ENCODE data around the gene PA2G4.

PA2G4 gene

DNA sequence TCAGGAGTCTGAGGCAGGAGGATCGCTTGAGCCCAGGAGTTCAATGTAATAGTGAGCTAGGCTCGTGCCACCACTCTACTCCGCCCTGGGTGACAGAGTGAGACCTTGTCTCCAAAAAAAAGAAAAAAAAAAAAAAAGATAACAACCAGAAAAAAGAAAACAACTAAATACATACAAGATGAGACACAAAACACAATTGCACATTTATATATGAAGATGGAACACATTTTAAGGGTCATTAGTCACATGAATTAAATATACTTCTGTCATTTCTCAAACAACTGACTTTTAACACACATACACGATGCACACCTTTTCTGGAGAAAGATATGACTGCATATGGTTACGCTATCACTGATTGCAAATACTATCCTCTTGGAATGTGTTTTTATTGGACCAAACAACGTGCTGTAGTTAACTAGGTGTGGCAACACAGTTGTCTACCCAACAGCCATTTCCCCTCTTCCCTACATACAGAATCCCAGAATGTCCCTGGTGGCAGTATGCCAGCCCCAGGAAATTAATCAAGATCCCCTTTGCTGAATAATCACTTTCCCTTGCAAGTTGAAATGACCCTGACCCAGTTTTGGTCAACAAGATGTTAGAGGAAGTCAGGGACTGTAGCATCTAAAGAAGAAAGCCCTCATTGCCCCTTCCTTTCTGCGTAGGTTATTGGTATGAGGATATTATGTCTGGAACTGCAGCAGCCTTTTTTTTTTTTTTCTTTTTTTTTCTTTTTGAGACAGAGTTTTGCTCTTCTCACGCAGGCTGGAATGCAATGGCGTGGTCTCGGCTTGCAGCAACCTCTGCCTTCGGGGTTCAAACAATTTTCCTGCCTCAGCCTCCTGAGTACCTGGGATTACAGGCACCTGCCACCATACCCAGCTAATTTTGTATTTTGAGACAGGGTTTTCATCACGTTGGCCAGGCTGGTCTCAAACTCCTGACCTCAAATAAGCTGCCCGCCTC, 42.4 kb downstream of the PA2G4 start:
- no peak for TF ChIP-seq ZNF274 (IDR thresholded peaks at IDR 0.05; ENCODE audit: low read depth, low read length)
- no peak overlapping the region for H3K4me3 ChIP-seq (ENCODE audit: low read length)

DNA sequence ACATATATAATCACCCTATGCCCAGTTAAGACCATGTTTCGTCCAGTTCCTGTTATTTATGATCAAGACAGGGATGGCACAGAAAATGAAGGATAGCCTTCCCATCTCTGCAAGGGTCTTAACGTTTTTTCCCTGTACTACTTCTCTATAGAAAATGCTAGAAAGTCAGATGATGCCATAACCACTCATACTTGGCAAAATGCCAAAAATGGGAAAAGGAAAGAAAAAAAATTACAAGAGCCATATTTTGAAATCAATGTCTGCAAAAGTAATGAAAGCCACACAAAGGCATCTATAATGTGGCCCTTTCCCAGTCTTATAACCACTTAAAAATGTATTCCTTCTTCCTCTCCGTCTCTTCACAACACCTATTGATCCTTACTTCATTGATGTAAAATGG, 46.2 kb downstream of the PA2G4 start:
- TF ChIP-seq ZNF274 (IDR thresholded peaks at IDR 0.05; ENCODE audit: low read depth, low read length) = no peak
- H3K4me3 ChIP-seq (ENCODE audit: low read length) = no peak overlapping the region

DNA sequence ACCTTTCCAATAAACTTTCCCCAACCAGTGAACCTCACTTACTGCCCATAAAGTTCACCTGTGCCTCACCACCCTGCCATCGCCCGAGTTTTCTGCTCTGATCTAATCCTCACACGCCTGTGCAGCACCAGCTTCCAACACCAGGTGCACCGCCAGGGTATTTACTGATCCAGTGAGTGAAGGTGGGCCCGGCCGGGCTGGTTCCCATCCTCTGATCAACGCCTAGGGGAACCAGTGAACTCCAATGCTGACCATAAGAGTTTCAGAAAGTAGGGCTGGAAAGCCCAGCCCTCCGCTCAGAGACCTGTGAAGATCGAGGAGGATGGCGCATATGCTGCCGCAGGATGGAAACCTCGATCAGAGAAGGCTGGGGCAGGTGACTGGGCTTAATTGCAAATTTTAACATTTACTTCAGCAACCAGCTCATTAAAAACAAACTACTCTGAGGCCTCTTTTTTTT, 47.3 kb downstream of the PA2G4 start:
- peak overlapping the region; percentile 69 for H3K4me3 ChIP-seq (ENCODE audit: low read length)
- TF ChIP-seq ZNF274 (IDR thresholded peaks at IDR 0.05; ENCODE audit: low read depth, low read length) = no peak

DNA sequence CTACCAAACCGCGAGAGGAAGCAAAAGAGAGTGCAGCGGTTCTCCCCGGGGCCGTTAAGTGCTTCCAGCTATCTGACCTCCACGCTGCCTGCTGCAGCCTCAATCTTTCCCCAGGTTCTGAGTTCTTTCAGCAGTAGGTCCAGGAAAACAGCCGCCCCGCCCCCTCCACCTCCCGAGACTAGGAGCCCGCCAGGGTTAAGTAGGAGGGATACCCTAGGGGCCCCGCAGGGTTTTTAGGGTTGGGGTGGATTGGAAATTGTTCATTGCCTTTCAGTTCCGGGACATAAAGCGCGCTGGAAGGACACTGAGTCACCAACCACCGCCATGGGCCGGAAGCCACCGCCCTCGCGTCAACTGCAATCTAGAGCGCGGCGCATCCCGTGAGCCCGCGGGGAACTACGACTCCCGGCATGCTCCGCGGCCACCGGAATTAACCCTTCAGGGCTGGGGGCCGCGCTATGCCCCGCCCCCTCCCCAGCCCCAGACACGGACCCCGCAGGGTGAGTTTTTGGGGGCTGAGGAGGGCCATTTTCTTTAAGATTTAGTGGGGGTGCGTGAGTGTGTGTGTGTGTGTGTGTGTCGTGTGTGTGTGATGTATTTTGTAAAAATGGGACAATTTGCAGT, 47.9 kb downstream of the PA2G4 start, which contains the start of gene MYL6B:
Gene MYL6B, plus strand, starts transcription at position 456 of the 624 bp plus-strand sequence. CDS start 1,332 bp downstream, outside the sequence.
- no peak for TF ChIP-seq ZNF274 (IDR thresholded peaks at IDR 0.05; ENCODE audit: low read depth, low read length)
- peak within 1 kb of the TSS; percentile 69 for H3K4me3 ChIP-seq (ENCODE audit: low read length)

DNA sequence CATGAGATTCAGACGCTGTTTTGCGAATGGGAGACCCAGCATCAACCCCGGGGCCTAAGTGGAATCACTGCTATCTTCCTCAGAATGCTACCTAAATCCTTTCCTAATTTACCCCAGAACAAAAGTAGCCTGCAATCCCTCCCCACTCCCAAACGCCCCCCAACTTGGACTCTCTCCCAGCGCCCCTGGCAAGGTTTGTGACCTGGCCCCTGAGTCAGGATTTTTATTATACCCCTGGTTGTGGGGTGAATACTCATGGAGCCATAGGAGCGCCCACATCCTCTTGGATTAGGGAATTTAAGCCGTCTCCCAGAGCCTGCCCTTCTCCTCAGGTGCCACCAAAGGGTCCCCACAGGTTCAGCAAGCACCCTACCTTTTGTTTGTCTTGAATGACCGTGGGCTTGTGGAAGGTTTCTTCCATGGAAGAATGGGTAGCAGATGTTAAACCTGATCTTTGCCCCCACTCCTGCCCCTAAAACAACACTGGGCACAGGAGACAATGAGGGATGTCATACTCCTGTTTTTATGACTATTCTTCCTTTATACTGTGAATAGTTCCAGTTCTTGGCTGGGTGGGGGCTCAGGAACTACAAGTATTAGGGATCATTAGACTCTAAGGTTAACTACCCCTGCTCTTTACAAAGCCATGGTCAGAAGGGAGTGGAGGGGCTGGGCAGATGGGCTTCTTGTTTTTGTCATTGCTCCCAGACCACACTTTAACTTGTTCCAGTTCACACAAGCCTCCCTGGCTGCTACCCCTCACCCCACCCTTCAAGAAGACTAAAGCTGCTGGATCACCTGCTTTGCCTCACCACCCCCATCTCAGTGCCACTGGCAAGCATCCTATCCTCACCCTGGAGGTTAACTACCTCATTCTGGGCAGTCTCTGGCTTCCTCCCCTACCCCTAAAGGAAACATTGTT, 48.7 kb downstream of the PA2G4 start:
- H3K4me3 ChIP-seq (ENCODE audit: low read length) = peak overlapping the region; percentile 69
- no peak for TF ChIP-seq ZNF274 (IDR thresholded peaks at IDR 0.05; ENCODE audit: low read depth, low read length)

DNA sequence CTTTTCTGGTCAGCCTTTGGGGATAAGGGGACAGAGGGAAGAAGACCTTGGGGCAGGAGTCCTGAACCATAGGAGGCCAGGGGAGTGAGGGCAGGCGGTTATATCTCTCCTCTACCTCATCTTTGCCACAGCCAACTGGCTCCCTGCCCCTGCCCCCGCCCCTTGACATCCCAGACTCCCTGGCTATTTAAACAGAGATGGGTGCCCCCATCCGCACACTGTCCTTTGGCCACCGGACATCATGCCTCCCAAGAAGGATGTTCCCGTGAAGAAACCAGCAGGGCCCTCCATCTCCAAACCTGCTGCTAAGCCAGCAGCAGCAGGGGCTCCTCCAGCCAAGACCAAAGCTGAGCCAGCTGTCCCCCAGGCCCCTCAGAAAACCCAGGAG, 49.3 kb downstream of the PA2G4 start:
- TF ChIP-seq ZNF274 (IDR thresholded peaks at IDR 0.05; ENCODE audit: low read depth, low read length) = no peak
- H3K4me3 ChIP-seq (ENCODE audit: low read length) = no peak overlapping the region

DNA sequence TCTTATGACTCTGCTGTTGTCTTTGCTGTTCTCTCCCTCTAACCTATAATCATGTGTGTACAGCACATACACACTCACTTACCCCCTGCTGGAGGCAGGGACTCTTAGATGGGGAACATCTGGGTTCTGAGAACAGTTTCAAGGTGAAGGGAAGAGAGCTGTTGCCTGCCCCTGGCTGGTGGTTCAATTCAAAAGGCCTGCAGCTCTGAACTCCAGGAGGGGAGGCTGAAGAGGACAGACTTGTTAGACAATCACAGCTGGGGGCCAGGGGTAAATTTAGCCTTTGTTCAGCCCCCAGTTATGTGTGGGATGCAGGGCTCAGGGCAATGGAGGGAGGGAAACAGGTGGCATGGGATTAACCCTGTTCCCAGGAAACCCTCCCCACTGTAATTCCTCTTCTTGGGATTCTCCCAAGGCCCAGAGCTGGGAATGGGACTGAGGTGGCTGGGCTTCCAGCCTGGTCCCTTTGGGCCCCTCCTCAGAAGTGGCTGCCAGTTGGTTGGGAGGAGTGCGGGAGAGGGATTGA, 50.0 kb downstream of the PA2G4 start:
- no peak overlapping the region for H3K4me3 ChIP-seq (ENCODE audit: low read length)
- no peak for TF ChIP-seq ZNF274 (IDR thresholded peaks at IDR 0.05; ENCODE audit: low read depth, low read length)

DNA sequence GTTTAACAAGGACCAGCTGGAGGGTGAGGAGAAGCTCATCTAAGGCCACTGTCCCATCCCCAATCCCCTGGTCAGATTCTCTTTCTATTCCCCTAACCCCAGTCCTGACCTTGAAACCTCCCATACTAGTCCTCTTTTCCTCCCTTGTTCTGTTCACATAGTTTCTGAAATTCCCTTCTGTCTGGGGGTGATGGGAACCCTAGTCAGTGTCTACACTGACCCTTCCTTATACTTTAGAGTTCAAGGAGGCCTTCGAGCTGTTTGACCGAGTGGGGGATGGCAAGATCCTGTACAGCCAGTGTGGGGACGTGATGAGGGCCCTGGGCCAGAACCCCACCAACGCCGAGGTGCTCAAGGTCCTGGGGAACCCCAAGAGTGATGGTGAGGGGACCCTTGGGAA, 50.5 kb downstream of the PA2G4 start:
- no peak overlapping the region for H3K4me3 ChIP-seq (ENCODE audit: low read length)
- no peak for TF ChIP-seq ZNF274 (IDR thresholded peaks at IDR 0.05; ENCODE audit: low read depth, low read length)

DNA sequence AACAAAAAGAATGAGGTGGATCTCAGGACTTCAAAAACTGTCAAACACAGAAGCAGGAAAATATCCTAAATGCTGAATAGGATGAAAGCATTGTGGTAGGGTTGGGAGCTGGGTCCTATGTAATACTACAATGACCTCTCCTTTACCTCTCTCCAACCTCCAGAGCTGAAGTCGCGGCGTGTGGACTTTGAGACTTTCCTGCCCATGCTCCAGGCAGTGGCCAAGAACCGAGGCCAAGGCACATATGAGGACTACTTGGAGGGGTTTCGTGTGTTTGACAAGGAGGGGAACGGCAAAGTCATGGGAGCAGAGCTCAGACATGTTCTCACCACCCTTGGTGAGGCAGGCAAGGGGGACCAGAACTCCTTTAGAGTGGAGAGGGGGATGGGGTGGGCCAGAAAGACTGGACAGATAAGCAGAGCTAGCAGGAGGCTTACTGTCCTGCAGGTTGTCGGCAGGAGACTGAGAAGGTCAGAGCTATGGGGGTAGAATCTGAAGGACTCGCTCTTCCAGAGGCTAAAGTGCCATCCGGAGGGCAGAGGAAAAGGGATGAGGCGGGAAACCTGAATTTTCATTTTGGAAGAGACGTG, 51.0 kb downstream of the PA2G4 start:
- H3K4me3 ChIP-seq (ENCODE audit: low read length) = no peak overlapping the region
- TF ChIP-seq ZNF274 (IDR thresholded peaks at IDR 0.05; ENCODE audit: low read depth, low read length) = no peak

DNA sequence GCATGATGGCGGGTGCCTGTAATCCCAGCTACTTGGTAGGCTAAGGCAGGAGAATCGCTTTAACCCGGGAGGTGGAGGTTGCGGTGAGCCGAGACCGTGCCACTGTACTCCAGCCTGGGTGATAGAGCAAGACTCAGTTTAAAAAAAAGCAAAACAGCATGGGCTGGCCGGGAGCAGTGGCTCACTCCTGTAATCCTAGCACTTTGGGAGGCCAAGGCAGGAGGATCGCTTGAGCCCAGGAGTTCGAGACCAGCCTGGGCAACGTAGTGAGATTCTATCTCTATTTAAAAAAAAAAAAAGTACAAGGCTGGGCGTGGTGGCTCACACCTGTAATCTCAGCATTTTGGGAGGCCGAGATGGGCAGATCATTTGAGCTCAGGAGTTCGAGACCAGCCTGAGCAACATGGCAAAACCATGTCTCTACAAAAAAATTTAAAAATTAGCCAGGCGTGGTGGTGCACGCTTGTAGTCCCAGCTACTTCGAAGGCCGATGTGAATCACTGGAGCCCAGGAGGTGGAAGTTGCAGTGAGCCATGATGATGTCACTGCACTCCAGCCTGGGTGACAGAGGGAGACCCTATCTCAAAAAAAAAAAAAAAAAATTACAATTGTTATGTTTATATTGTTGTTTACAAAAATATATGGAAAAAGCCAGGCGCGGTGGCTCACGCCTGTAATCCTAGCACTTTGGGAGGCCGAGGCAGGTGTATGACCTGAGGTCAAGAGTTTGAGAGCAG, 52.3 kb downstream of the PA2G4 start:
- H3K4me3 ChIP-seq (ENCODE audit: low read length) = peak overlapping the region; percentile 68; the same call in 1 of the 2 replicates

DNA sequence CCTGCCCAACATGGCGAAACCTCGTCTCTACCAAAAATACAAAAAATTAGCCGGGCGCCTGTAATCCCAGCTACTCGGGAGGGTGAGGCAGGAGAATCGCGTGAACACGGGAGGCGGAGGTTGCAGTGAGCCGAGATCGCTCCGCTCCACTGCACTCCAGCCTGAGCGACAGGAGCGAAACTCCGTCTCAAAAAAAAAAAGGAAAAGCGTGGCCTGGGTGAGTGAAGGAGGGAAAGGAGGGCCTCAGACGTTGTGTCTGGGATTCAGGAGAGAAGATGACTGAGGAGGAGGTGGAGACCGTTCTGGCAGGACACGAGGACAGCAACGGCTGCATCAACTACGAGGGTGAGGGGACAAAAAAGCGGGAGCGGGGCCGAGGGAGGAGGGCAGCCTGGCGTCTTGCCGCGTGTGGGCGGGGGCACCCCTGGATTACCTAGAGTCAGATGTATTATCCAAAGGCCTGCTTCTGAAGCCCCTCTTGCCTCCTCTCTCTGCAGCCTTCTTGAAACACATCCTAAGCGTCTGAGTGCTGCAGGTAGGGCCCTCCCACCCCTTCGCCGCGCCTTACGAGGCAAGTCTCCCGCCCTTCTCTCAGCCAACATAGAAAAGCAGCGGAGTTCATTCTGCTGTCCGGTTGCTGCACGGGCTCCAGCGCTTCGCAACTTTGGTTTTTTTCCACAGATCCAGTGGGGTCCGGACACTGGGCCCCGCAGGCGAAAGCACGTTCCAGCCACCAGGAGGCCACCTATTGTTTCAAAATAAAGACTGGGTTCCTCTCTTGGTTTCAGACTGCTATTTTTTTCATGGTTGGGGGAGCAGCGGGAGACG, 53.1 kb downstream of the PA2G4 start:
- peak overlapping the region; percentile 68; the same call in 1 of the 2 replicates for H3K4me3 ChIP-seq (ENCODE audit: low read length)
- TF ChIP-seq ZNF274 (IDR thresholded peaks at IDR 0.05; ENCODE audit: low read depth, low read length) = no peak

Measured in GM08714 (cell line).